ENCODE results near the gene TRABD2B. TPM values are rescaled to one million over a fixed set of nuclear protein-coding genes. Genes with fewer than 3 reads are reported as not detected.
A peak's percentile ranks its signal among the peaks of the same experiment; 100 is the strongest.

TRABD2B gene
- total and polyA plus RNA-seq, 2 of the 13 experiments (the other 11 are each of a cell fraction or from before 2014, with no cell fraction given) = 0.04 TPM; not detected in 1

- H3K4me2 ChIP-seq (ENCODE audit: low read depth, low read length) = peak overlapping the region; percentile 44
- intact Hi-C loops (cut with micrococcal nuclease; ENCODE audit: unreplicated experiment) (loop anchor here (10.0 kb wide), 1 partner anchor 88 kb away; no protein-coding TSS in a partner anchor), in situ Hi-C loops (cut with HindIII; ENCODE audit: extremely low pct_ligation_motif_present, low pct_unique_long_range_greater_than_20kb) (no loop called here)
- no peaks in the 10 kb centered on the region for H3K36me3 ChIP-seq (replicated peaks in 1 of 2; ENCODE audit: control insufficient read depth in 1 of 2, insufficient read depth in 2 of 2, low read length in 2 of 2)
- H3K27ac ChIP-seq (ENCODE audit: extremely low read length, insufficient read depth, low read length) = peak overlapping the region; percentile 53
- ChIA-PET POLR2A (interaction anchor here (1.1 to 1.6 kb wide), 3 partner anchors 18 to 45 kb away, joined by 4 to 10 read pairs (median 7); no protein-coding TSS in a partner anchor), CTCF (ENCODE audit: low intra/inter-chr PET ratio, low total read pairs) (no interaction called here)
- WGBS (ENCODE audit: low lambda C conversion rate) = 16% methylated on average over 3 of the region's 3 CpGs
- H3K9me3 ChIP-seq (ENCODE audit: low read length) = no peaks in the 10 kb centered on the region
- no peak; the same call in 2 of the 3 replicates for ATAC-seq
- H3K79me2 ChIP-seq (ENCODE audit: insufficient read depth, low read length) = no peaks in the 10 kb centered on the region
- no peak for FAIRE-seq
- H4K20me1 ChIP-seq (ENCODE audit: insufficient read depth, low read length) = no peaks in the 10 kb centered on the region
- peaks cover 92% of the 10 kb centered on the region for H3K4me1 ChIP-seq (ENCODE audit: insufficient read depth, low read length)
- H2AFZ ChIP-seq (ENCODE audit: low read length) = no peak overlapping the region
- no peaks in the 10 kb centered on the region for H3K27me3 ChIP-seq (ENCODE audit: control insufficient read depth in 1 of 2, insufficient read depth in 2 of 2, low read length in 2 of 2)
- BruUV-seq (replicated peaks) = no TSS peak
- H3K9ac ChIP-seq (ENCODE audit: insufficient read depth, low read depth, low read length) = no peak overlapping the region
- DNase-seq (ENCODE audit: low spot score) = peak; percentile 45
- peak overlapping the region in 1 of 3 experiments; percentile 17; a peak in 1 of 6 replicates for H3K4me3 ChIP-seq (replicated peaks in 1 of 3; ENCODE audit: insufficient read depth in 1 of 3, low read depth in 2 of 3, low read length in 3 of 3)
- no peak for TF ChIP-seq MAZ (IDR thresholded peaks at IDR 0.05; ENCODE audit: borderline replicate concordance, low read depth, low read length)
- TF ChIP-seq MAZ (CRISPR knock-in tag; IDR thresholded peaks at IDR 0.05; ENCODE audit: low read depth) = 0 out of 2 replicates have a peak, but pooled peaks have one; percentile 29
- TF ChIP-seq, protein P1, sequence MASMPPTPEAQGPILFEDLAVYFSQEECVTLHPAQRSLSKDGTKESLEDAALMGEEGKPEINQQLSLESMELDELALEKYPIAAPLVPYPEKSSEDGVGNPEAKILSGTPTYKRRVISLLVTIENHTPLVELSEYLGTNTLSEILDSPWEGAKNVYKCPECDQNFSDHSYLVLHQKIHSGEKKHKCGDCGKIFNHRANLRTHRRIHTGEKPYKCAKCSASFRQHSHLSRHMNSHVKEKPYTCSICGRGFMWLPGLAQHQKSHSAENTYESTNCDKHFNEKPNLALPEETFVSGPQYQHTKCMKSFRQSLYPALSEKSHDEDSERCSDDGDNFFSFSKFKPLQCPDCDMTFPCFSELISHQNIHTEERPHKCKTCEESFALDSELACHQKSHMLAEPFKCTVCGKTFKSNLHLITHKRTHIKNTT (CRISPR knock-in tag; IDR thresholded peaks at IDR 0.05) = no peak
- no peak for TF ChIP-seq ZNF12 (CRISPR knock-in tag; IDR thresholded peaks at IDR 0.05)
- no peak for TF ChIP-seq NKX3-1 (CRISPR knock-in tag; IDR thresholded peaks at IDR 0.05)
- no peak for TF ChIP-seq EED (CRISPR knock-in tag; IDR thresholded peaks at IDR 0.05)
- TF ChIP-seq, protein P2, sequence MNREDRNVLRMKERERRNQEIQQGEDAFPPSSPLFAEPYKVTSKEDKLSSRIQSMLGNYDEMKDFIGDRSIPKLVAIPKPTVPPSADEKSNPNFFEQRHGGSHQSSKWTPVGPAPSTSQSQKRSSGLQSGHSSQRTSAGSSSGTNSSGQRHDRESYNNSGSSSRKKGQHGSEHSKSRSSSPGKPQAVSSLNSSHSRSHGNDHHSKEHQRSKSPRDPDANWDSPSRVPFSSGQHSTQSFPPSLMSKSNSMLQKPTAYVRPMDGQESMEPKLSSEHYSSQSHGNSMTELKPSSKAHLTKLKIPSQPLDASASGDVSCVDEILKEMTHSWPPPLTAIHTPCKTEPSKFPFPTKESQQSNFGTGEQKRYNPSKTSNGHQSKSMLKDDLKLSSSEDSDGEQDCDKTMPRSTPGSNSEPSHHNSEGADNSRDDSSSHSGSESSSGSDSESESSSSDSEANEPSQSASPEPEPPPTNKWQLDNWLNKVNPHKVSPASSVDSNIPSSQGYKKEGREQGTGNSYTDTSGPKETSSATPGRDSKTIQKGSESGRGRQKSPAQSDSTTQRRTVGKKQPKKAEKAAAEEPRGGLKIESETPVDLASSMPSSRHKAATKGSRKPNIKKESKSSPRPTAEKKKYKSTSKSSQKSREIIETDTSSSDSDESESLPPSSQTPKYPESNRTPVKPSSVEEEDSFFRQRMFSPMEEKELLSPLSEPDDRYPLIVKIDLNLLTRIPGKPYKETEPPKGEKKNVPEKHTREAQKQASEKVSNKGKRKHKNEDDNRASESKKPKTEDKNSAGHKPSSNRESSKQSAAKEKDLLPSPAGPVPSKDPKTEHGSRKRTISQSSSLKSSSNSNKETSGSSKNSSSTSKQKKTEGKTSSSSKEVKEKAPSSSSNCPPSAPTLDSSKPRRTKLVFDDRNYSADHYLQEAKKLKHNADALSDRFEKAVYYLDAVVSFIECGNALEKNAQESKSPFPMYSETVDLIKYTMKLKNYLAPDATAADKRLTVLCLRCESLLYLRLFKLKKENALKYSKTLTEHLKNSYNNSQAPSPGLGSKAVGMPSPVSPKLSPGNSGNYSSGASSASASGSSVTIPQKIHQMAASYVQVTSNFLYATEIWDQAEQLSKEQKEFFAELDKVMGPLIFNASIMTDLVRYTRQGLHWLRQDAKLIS (CRISPR knock-in tag; IDR thresholded peaks at IDR 0.05) = no peak
- no peak for TF ChIP-seq ZNF367 (CRISPR knock-in tag; IDR thresholded peaks at IDR 0.05; ENCODE audit: borderline replicate concordance)
- no peak for TF ChIP-seq PTBP1 (IDR thresholded peaks at IDR 0.05; ENCODE audit: low read depth, low read length, poor library complexity, severe bottlenecking)
- TF ChIP-seq GFI1 (CRISPR knock-in tag; IDR thresholded peaks at IDR 0.05; ENCODE audit: borderline replicate concordance) = no peak
- TF ChIP-seq ZNF30 (CRISPR knock-in tag; IDR thresholded peaks at IDR 0.05) = no peak
- TF ChIP-seq ZNF431 (CRISPR knock-in tag; IDR thresholded peaks at IDR 0.05; ENCODE audit: borderline replicate concordance, low read depth) = no peak
- no peak for TF ChIP-seq STAG1 (CRISPR knock-in tag; IDR thresholded peaks at IDR 0.05)
- TF ChIP-seq ZNF777 (CRISPR knock-in tag; IDR thresholded peaks at IDR 0.05) = no peak
- TF ChIP-seq, protein P3, sequence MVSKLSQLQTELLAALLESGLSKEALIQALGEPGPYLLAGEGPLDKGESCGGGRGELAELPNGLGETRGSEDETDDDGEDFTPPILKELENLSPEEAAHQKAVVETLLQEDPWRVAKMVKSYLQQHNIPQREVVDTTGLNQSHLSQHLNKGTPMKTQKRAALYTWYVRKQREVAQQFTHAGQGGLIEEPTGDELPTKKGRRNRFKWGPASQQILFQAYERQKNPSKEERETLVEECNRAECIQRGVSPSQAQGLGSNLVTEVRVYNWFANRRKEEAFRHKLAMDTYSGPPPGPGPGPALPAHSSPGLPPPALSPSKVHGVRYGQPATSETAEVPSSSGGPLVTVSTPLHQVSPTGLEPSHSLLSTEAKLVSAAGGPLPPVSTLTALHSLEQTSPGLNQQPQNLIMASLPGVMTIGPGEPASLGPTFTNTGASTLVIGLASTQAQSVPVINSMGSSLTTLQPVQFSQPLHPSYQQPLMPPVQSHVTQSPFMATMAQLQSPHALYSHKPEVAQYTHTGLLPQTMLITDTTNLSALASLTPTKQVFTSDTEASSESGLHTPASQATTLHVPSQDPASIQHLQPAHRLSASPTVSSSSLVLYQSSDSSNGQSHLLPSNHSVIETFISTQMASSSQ (IDR thresholded peaks at IDR 0.05; ENCODE audit: low read depth) = peak; percentile 80
- TF ChIP-seq, protein P3 (CRISPR knock-in tag; IDR thresholded peaks at IDR 0.05; ENCODE audit: borderline replicate concordance) = peak; percentile 65; the same call in 1 of the 2 replicates
- no peak for TF ChIP-seq HMG20A (CRISPR knock-in tag; IDR thresholded peaks at IDR 0.05; ENCODE audit: borderline replicate concordance)
Measured at GRCh38 chr1:47872886-47873285, 124.3 kb downstream of the TRABD2B start.
